Lung (tissue), 12 donors: ENCODE results near the gene LMOD3. TPM values are rescaled to one million over a fixed set of nuclear protein-coding genes. Genes with fewer than 3 reads are reported as not detected.
A peak's percentile ranks its signal among the peaks of the same experiment; 100 is the strongest.

Experiments
- ATAC-seq: fragments of 200-7000 bp; cut with Tn5 transposase; one replicate; pipeline ENCODE4 v1.9.1; 2020; ENCODE audit warnings: moderate number of reproducible peaks; ENCODE audit not compliant: insufficient read depth, low FRiP score
- DNase-seq, 3 donors: peaks; one replicate each; pipeline ENCODE4 v3.0.0-alpha.2; 2013 to 2017
- H3K27ac ChIP-seq, 2 donors: one replicate each; pipeline ENCODE4 v1.5.1; 2013; ENCODE audit warnings: mild to moderate bottlenecking in 2 of 2, moderate library complexity in 2 of 2, control low read depth in 1 of 2, inconsistent platforms in 1 of 2, low read depth in 1 of 2, low read length in 1 of 2
- H3K27me3 ChIP-seq, 3 donors: one replicate each; pipeline ENCODE4 v1.5.1; 2013; ENCODE audit warnings: low read length in 2 of 3; ENCODE audit not compliant: control insufficient read depth in 3 of 3, insufficient read depth in 3 of 3
- H3K36me3 ChIP-seq, 4 donors: one replicate each; pipeline ENCODE4 v1.5.1; 2013; ENCODE audit warnings: low read length in 4 of 4, mild to moderate bottlenecking in 1 of 4, moderate library complexity in 1 of 4; ENCODE audit not compliant: control insufficient read depth in 4 of 4, insufficient read depth in 4 of 4
- H3K4me1 ChIP-seq, 5 donors: one replicate each; pipeline ENCODE4 v1.5.1; 2013; ENCODE audit warnings: low read length in 5 of 5, mild to moderate bottlenecking in 2 of 5, moderate library complexity in 1 of 5; ENCODE audit not compliant: control insufficient read depth in 5 of 5, insufficient read depth in 5 of 5
- H3K4me3 ChIP-seq: one replicate; pipeline ENCODE4 v1.5.1; 2013; ENCODE audit warnings: mild to moderate bottlenecking, control low read depth, moderate library complexity
- H3K9ac ChIP-seq, 2 donors: one replicate each; pipeline ENCODE4 v1.5.1; 2013; ENCODE audit warnings: low read length in 2 of 2, control low read depth in 1 of 2; ENCODE audit not compliant: insufficient read depth in 1 of 2
- H3K9me3 ChIP-seq, 4 donors: one replicate each; pipeline ENCODE4 v1.5.1; 2013; ENCODE audit warnings: low read length in 3 of 4, mild to moderate bottlenecking in 1 of 4, moderate library complexity in 1 of 4; ENCODE audit not compliant: control insufficient read depth in 4 of 4, insufficient read depth in 3 of 4
- CTCF ChIP-seq: IDR thresholded peaks from 2 replicates; pipeline ENCODE4 v1.5.1; 2012; ENCODE audit warnings: mild to moderate bottlenecking; ENCODE audit errors: control extremely low read depth, extremely low read depth
- WGBS, 2 donors: extraction: QIAGEN DNeasy Blood & Tissue Kit; methylation state at CpG; one replicate each; pipeline ENCODE4 v1.1.7; 2013; 5-methylcytosine and 5-hydroxymethylcytosine counted together
- polyA plus RNA-seq, 2 donors: library from polyadenylated mRNA; stranded (reverse); fragments of 200-250 nt; gene quantifications; one replicate each; pipeline ENCODE4 v1.2.1, GENCODE V29; 2013
- total RNA-seq, 2 donors: library from RNA; depleted of rRNA in 1 of 2; stranded (reverse); fragments of >200 nt in 1 of 2; gene quantifications; one replicate each; pipeline ENCODE4 v1.2.1, GENCODE V29; 2014 to 2021
- donor health status: control.
- donor health status: control.
- donor health status: Bipolar disorder and iron deficiency.
- donor health status: healthy.
- donor health status: DM: yes; HTN: yes; CAD: no.

Gene LMOD3
- total and polyA plus RNA-seq, 4 donors: 0.08 to 0.14 (median 0.12) TPM

GRCh38 chr3:69094467-69095205 is 27.8 kb downstream of the LMOD3 start:
- 34 to 47% methylated on average over 8 of the region's 8 CpGs for WGBS, 2 donors
- no peak for TF ChIP-seq CTCF
- H3K4me1 ChIP-seq: peaks cover 0 to 26% (median 8%) of the 10 kb centered on the region in 5 donors
- peaks cover 0 to 9% (median 3%) of the 10 kb centered on the region in 4 donors for H3K36me3 ChIP-seq
- ATAC-seq: peak; percentile 23
- H3K9ac ChIP-seq: no peak overlapping the region
- H3K4me3 ChIP-seq: no peak overlapping the region
- H3K9me3 ChIP-seq: no peaks in the 10 kb centered on the region
- DNase-seq: no peak
- peak overlapping the region; percentile 41 to 59 for H3K27ac ChIP-seq
- H3K27me3 ChIP-seq: no peaks in the 10 kb centered on the region

GRCh38 chr3:69092030-69092516 is 30.3 kb downstream of the LMOD3 start:
- Histone ChIP-seq H3K4me3 (no peak overlapping the region), H3K4me1 (peaks cover 3 to 37% (median 8%) of the 10 kb centered on the region in 5 donors), H3K36me3 (peaks cover 0 to 9% (median 3%) of the 10 kb centered on the region in 4 donors), H3K9me3 (no peaks in the 10 kb centered on the region), H3K27ac (peak overlapping the region in 1 of 2 donors; percentile 64), H3K9ac (peak overlapping the region in 1 of 2 donors; percentile 61), H3K27me3 (no peaks in the 10 kb centered on the region)
- ATAC-seq (no peak), DNase-seq (peak in 2 of 3 donors; percentile 22 to 35)
- no peak for TF ChIP-seq CTCF
- 5 to 15% methylated on average over 4 of the region's 4 CpGs for WGBS, 2 donors

DNA sequence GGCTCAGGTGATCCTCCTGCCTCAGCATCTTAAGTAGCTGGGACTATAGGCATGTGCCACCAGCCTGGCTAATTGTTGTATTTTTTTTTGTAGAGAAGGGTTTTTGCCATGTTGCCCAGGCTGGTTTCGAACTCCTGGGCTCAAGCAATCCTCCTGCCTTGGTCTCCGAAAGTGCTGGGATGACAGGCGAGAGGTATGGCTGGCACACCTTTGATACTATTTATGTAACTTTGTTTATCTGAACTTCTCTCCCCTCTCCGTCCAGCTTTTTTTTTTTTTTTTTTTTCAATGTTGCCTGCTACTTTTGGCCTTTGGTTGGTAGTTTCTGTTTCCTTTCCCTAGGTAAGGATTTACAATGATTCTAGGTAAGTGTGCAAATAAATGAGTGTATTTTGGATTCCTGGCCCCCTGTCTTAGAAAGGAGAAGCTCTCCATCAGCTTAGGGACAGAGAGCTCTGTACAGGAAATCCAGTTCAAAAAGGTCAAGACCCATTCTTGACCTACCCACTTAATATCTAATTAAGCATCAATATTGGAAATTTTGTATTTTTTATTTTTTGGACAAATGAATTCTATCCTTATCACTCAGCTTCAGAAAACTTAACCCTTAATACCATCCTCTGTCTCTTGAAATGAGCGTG is 30.9 kb downstream of the LMOD3 start:
- Histone ChIP-seq H3K9me3 (no peaks in the 10 kb centered on the region), H3K36me3 (peaks cover 0 to 9% (median 3%) of the 10 kb centered on the region in 4 donors), H3K27me3 (no peaks in the 10 kb centered on the region), H3K4me3 (no peak overlapping the region), H3K4me1 (peaks cover 3 to 40% (median 10%) of the 10 kb centered on the region in 5 donors), H3K27ac (peak overlapping the region in 1 of 2 donors; percentile 78), H3K9ac (no peak overlapping the region)
- no peak for TF ChIP-seq CTCF
- WGBS, 2 donors: 46 to 53% methylated on average over 5 of the region's 5 CpGs
- ATAC-seq: no peak
- no peak for DNase-seq
